HG03066 (cell line): ENCODE data around the gene ARHGAP15.
"Not testable (repeated sequence)": the region's sequence is repeated elsewhere in the genome, so short reads cannot be mapped to it uniquely, and the experiment has no call there.

Experiments used
- ATAC-seq: cut with Tn5 transposase; IDR thresholded peaks from one replicate; pipeline ENCODE4 v1.9.1; 2021; ENCODE audit warnings: low read depth; ENCODE audit not compliant: unreplicated experiment

Gene ARHGAP15

GRCh38 chr2:143505542-143505941 lies 376.3 kb downstream of the ARHGAP15 start:
- no peak for ATAC-seq

DNA sequence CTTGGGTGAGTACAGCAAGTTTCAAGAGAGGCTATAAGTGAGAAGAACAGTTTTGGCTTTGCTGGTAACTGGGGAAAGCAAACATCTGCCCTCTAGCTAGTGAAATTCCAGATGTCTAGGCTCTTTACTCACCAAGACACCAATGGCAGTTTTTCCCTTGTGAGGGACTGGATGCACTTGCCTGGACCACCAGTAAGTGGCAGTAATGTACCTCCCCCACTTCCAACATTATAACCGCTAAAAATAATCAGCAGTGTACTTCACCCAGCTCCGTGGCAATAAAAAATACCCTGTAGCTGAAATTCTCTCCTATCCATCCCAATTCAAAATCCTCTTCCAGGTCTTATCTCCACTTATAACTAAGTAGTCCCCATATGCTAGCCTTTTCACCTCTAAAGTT lies 383.9 kb downstream of the ARHGAP15 start:
- ATAC-seq = no peak

- ATAC-seq = no peak
Measured at GRCh38 chr2:143514413-143514812, 385.2 kb downstream of the ARHGAP15 start.

- ATAC-seq = no peak
Measured at GRCh38 chr2:143515318-143515717, 386.1 kb downstream of the ARHGAP15 start.

DNA sequence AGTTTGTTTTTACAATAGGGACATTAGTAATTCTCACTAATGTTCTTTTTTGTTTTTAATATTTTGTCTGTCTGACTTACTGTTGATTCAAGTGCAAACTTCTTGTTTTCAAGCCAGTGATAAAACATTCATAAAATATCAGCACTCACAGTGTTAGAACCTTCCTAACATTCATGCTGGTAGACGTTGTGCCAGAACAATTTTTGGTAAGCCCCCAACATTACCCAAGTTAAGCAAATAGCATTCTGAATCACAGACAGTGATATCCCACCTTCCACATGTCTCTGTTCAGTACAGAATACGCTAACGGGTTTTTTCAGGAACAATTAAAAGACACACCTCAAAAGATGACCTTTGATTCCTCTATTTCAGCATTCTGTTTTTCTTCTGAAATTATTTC lies 390.3 kb downstream of the ARHGAP15 start:
- ATAC-seq = no peak

- no peak for ATAC-seq
Measured at GRCh38 chr2:143521396-143521795, 392.2 kb downstream of the ARHGAP15 start.

GRCh38 chr2:143522699-143523098 lies 393.5 kb downstream of the ARHGAP15 start:
- ATAC-seq = no peak

DNA sequence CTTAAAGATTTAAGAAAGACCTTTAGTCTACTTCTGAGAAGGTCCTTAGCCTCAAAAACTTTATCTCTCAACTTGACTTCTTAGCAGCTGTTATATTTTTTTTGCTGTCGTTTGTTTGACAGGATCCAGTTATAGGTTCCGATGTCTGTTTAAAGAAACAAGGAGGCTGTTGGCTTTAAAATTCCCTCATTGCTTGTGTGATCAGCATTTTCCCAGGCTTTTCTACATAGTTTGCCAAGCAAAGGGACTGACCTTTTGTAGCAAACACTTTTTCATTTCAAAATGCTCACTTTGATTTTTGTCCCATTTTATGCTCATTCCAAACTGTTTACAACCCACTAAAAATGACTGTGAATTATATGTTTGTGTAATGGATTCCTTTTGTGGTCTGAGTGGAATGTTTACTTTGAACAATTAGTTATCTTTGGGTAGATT lies 394.9 kb downstream of the ARHGAP15 start:
- ATAC-seq = no peak

- ATAC-seq = no peak
Measured at GRCh38 chr2:143524559-143525401, 395.6 kb downstream of the ARHGAP15 start.

DNA sequence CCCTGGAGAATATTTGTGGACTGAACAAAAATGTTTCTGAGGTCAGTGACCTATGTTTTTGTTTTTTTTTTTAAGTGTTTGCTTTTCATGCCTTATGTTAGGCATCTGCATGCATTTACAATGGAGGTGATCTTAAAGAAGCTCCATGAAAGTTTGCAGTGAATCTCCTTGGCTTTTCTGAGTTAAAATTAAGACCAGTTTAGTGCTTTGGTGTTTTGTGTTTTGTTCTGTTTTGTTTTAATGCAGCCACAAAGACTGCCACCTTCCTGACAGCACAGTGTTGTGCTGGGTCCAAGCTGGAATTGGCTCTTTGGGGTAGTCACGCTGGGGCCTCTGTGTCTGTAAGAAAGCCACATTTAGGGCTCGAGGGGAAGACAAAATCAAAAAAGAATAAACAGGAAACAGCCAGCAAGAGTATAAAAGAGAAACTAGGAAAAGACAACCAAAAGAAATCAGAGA lies 396.2 kb downstream of the ARHGAP15 start:
- no peak for ATAC-seq

GRCh38 chr2:143526498-143526897 lies 397.3 kb downstream of the ARHGAP15 start:
- no peak for ATAC-seq

DNA sequence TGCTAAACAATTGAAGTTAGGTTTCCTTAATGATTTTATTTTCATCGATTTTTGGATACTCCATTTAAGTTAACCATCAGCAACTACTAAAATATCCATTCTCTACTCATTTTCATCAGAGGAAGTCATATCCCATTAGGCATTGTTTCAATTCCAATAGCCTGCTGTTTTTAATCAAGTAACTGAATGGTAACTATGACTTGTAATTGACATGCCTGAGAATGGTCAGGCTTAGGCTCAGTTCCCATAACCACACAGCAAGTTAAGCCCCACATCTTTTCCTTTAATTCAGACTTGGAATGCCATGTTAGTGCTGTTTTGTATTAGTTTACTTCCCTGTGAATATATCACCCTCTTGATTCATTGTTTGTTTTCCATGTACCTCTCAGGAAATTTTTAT lies 398.8 kb downstream of the ARHGAP15 start:
- ATAC-seq = no peak

DNA sequence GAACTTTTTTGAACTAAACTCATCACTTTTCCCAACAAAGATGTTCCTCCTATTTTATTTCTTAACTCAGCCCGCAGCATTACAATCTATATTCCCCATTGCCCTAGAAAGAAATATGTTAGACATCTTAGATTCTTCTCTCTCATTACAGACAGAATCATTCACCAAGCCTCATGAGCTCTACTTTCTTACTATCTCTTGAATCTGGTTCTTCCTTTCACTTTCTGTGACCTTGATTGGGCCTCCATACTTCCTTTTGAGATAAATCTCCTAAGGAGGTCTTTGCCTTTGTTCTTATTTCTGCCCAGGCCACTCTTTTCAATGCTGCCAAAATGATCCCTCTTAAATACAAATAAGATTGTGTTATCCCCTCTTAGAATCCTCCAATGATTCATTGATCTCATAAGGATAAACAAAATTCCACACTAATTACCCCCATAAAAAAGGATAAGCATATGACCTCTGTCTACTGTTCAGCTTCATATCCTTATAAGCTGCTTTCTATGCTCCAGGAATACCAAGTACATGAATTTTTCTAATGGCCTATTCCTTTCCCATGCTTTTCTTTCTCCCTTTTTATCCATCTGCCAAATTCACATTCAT lies 400.0 kb downstream of the ARHGAP15 start:
- no peak for ATAC-seq

GRCh38 chr2:143530758-143531157 lies 401.5 kb downstream of the ARHGAP15 start:
- no peak for ATAC-seq

DNA sequence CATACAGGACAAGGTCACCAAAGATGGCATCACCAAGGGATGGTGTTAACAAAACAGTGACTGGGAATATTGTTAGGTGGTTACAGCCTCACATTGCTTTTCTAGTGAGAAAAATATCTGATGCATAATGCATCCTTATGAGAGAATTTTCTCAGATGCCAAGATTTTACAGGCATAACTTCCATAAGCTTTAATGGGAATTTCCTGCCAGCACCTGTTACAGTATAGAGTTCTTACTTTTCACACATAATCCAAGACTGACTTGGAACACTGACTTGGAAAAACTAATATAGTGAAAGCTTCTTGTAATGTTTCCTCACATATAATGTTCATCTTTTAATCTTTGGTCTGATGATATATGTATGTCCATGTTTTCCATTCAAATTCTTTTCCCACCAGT lies 402.8 kb downstream of the ARHGAP15 start:
- no peak for ATAC-seq

DNA sequence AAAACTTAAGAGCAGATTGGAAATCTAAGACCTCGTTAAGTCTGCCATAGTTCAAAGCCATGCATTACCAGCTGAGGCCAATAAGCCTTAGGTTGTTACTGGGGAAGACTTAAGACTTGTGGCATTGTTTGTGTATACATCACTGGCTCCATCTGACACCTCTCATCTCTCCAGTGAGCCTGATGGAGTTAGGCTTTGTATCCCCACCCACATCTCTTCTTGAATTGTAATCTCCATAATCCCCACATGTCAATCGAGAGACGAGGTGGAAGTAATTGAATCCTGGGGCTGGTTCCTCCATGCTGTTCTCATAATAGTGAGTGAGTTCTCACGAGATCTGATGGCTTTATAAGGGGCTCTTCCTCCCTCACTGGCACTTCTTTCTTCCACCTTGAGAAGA lies 404.6 kb downstream of the ARHGAP15 start:
- ATAC-seq = no peak

- no peak for ATAC-seq
Measured at GRCh38 chr2:143535802-143536201, 406.6 kb downstream of the ARHGAP15 start.

DNA sequence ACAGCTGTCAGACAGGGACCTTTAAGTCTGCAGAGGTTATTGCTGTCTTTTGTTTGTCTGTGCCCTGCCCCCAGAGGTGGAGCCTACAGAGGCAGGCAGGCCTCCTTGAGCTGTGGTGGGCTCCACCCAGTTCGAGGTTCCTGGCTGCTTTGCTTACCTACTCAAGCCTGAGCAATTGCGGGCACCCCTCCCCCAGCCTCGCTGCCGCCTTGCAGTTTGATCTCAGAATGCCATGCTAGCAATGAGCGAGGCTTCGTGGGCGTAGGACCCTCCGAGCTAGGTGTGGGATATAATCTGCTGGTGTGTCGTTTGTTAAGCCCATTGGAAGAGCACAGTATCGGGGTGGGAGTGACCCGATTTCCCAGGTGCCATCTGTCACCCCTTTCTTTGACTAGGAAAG lies 412.7 kb downstream of the ARHGAP15 start:
- ATAC-seq = not testable (repeated sequence)

DNA sequence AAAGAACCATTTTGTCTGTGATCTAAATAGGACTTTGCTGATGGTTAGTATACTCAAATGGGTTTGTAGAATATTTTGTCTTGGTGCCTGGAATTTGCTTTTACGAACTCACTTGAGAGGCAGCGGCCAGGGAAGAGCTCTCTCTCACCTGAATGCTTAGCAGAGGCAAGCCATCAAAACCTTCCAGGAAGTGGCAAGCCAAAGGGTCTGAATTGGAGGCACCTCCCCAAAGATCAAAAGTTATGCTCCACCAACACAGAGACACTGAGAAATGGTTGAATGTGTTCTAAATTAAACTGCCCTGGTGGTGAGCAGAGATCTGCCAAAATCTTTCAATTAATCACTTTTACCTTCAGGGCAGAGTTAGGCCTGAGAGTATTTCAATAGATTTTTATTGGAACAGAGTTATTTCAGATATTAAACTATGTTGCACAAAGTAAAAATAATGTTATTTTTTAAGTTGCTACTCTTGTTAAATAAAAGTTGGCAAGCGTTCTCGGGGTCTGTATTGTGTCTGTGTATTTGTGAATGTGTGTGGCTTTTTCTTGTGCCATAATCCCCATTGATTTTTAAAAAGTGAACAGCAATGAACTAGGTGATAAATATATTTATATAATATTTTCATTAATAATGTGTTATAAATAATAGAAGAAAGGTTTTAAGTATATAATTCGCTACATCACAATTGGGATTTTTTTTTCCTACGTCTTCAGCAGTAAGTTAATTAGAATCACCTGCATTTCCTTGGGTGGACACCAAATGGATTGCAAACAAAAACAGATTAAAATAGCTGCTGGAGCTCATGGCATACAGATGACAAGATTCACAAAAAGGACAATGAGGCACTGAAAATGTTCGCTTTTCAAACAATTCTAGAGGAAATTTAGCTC lies 416.1 kb downstream of the ARHGAP15 start:
- no peak for ATAC-seq

GRCh38 chr2:143545949-143546255 lies 416.7 kb downstream of the ARHGAP15 start:
- no peak for ATAC-seq

DNA sequence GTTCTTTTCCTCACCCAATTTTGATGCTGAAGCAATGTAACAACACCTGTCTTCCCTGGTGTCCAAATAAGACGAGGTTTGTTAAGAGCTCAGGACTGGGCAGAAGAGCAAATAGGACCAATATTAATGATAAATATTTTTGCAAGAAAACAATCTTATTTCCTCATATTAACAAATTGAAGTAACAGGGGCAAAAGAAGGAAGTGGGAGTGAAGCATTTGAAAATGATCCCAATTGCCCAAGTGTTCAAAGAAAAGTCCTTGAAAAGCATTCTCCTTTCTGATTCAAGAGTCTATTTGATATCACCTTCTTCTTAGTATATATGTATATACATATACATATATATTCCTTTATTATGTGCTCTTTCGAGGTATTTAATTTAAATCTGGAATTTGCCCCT lies 418.8 kb downstream of the ARHGAP15 start:
- ATAC-seq = no peak
